MM.1S (cell line): ENCODE measurements around the gene TOMM40L.
A peak's percentile ranks its signal among the peaks of the same experiment; 100 is the strongest.

Experiments
- DNase-seq: peaks from one replicate; pipeline ENCODE4 v3.0.0-alpha.2; 2015
- H2AFZ ChIP-seq: fragments of 300-600 bp; sonication (generic); 2 replicates; pipeline ENCODE4 v1.6.0; 2016; ENCODE audit warnings: antibody characterized with exemption, low read length
- H3F3A ChIP-seq: fragments of 300-600 bp; sonication (generic); 2 replicates; pipeline ENCODE4 v1.6.1; 2016; ENCODE audit warnings: mild to moderate bottlenecking, antibody characterized with exemption, low read length, moderate library complexity, mixed read lengths; ENCODE audit not compliant: insufficient read depth
- H3K27ac ChIP-seq: fragments of 300-600 bp; sonication (generic); 2 replicates; pipeline ENCODE4 v1.5.1; 2016; ENCODE audit warnings: mild to moderate bottlenecking, low read length
- H3K27me3 ChIP-seq: fragments of 300-600 bp; sonication (generic); replicated peaks from 2 replicates; pipeline ENCODE4 v1.6.0; 2016; ENCODE audit warnings: low read length; ENCODE audit not compliant: insufficient read depth
- H3K36me3 ChIP-seq: fragments of 300-600 bp; sonication (generic); replicated peaks from 2 replicates; pipeline ENCODE4 v1.6.1; 2016; ENCODE audit warnings: mild to moderate bottlenecking, low read length, mixed read lengths; ENCODE audit not compliant: insufficient read depth
- H3K4me1 ChIP-seq: fragments of 300-600 bp; sonication (generic); 2 replicates; pipeline ENCODE4 v1.6.1; 2016; ENCODE audit warnings: low read length, mixed read lengths
- H3K4me2 ChIP-seq: fragments of 300-600 bp; sonication (generic); 2 replicates; pipeline ENCODE4 v1.6.0; 2016; ENCODE audit warnings: low read depth, low read length
- H3K4me3 ChIP-seq: fragments of 300-600 bp; sonication (generic); 2 replicates; pipeline ENCODE4 v1.5.1; 2016; ENCODE audit warnings: low read length, mixed read lengths
- H3K79me2 ChIP-seq: fragments of 300-600 bp; sonication (generic); 2 replicates; pipeline ENCODE4 v1.6.1; 2016; ENCODE audit warnings: mixed run types, low read length, mixed read lengths
- H3K9ac ChIP-seq: fragments of 300-600 bp; sonication (generic); 2 replicates; pipeline ENCODE4 v1.6.1; 2016; ENCODE audit warnings: low read length, mixed read lengths
- H3K9me2 ChIP-seq: fragments of 300-600 bp; sonication (generic); replicated peaks from 2 replicates; pipeline ENCODE4 v1.6.1; 2016; ENCODE audit warnings: mild to moderate bottlenecking, low read length, mixed read lengths; ENCODE audit not compliant: insufficient read depth
- H3K9me3 ChIP-seq: fragments of 300-600 bp; sonication (generic); replicated peaks from 2 replicates; pipeline ENCODE4 v1.6.1; 2016; ENCODE audit warnings: mild to moderate bottlenecking, low read length, mixed read lengths; ENCODE audit not compliant: insufficient read depth
- H4K20me1 ChIP-seq: fragments of 300-600 bp; sonication (generic); 2 replicates; pipeline ENCODE4 v1.6.1; 2016; ENCODE audit warnings: mild to moderate bottlenecking, low read length, moderate library complexity, mixed read lengths; ENCODE audit not compliant: insufficient read depth
- CTCF ChIP-seq: fragments of 300-600 bp; sonication (generic); IDR thresholded peaks from 2 replicates; pipeline ENCODE4 v1.5.1; 2016; ENCODE audit warnings: antibody characterized with exemption, low read length, mixed read lengths
- EZH2 ChIP-seq: fragments of 300-600 bp; sonication (generic); optimal IDR thresholded peaks from 2 replicates; pipeline ENCODE3; 2017; ENCODE audit warnings: low read depth, mild to moderate bottlenecking, antibody characterized with exemption, low read length, mixed read lengths
- EZH2phosphoT487 ChIP-seq: fragments of 300-600 bp; sonication (generic); IDR thresholded peaks from 2 replicates; pipeline ENCODE4 v1.6.1; 2018; ENCODE audit warnings: antibody characterized with exemption, low read length

The TOMM40L gene

DNA sequence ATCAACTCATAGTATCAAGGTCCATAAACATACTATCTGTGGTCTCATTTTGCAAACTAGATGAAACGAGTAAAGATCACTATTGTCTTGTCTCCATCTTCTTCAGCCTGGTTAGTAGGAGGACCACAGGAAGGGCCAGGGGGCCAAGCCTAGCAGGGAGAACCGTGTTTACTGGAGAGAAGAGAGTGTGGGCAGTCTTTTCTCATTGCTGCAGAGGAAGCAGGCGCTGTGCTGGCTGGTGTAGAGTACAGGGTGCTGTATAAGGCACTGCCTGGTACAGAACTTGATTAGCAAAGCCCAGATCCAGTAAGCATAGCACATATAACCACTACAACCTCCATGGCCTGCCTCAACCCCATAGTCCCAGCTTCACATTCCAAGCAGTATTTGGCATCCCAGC, 38.5 kb upstream of the TOMM40L start:
- Histone ChIP-seq H3K4me2 (no peak overlapping the region), H3K9ac (no peak overlapping the region)
- no peak for DNase-seq

GRCh38 chr1:161188381-161188780, 37.5 kb upstream of the TOMM40L start:
- Histone ChIP-seq H2AFZ (no peak overlapping the region), H3K4me2 (no peak overlapping the region), H3K27me3 (no peaks in the 10 kb centered on the region), H3K9ac (no peak overlapping the region), H3K4me1 (peaks cover 40% of the 10 kb centered on the region), H3K79me2 (no peaks in the 10 kb centered on the region; the same call in 1 of the 2 replicates), H3K9me3 (no peaks in the 10 kb centered on the region), H3F3A (peaks cover 30% of the 10 kb centered on the region), H3K27ac (no peak overlapping the region), H3K9me2 (no peaks in the 10 kb centered on the region), H3K4me3 (no peak overlapping the region), H3K36me3 (no peaks in the 10 kb centered on the region), H4K20me1 (no peaks in the 10 kb centered on the region)
- TF ChIP-seq CTCF (no peak), EZH2phosphoT487 (no peak), EZH2 (no peak)
- DNase-seq = no peak

More for the DNA sequence above, 38.5 kb upstream of the TOMM40L start:
- no peaks in the 10 kb centered on the region for H4K20me1 ChIP-seq
- H2AFZ ChIP-seq = 0 out of 2 replicates have a peak overlapping the region, but pooled peaks have one; percentile 1
- H3K79me2 ChIP-seq = no peaks in the 10 kb centered on the region; the same call in 1 of the 2 replicates
- no peaks in the 10 kb centered on the region for H3K27me3 ChIP-seq
- H3K36me3 ChIP-seq = no peaks in the 10 kb centered on the region
- peaks cover 47% of the 10 kb centered on the region for H3K4me1 ChIP-seq
- peak overlapping the region; percentile 89; the same call in 1 of the 2 replicates for H3K27ac ChIP-seq
- H3K9me2 ChIP-seq = no peaks in the 10 kb centered on the region
- TF ChIP-seq EZH2 (no peak), CTCF (no peak), EZH2phosphoT487 (no peak)
- H3F3A ChIP-seq = peaks cover 40% of the 10 kb centered on the region
- H3K9me3 ChIP-seq = no peaks in the 10 kb centered on the region
- H3K4me3 ChIP-seq = no peak overlapping the region

DNA sequence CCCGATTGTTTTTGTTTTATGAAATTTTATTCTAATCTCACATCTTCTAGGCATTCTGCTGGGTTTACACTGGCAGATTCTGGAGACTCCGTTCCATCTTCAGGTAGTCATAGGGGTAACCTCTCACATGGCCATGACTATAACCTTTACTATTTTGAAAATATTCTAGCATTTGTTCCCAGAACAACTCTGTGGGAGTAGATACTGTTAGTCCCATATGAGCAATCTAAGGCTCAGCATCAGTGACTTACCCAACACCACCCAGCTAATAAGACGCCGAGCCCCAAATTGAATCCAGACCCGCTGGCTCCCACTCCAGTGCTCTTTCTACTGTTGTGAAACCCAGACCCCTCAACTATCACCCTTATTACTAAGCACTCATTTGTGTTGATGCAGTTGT, 36.8 kb upstream of the TOMM40L start:
- H3K79me2 ChIP-seq = no peaks in the 10 kb centered on the region; the same call in 1 of the 2 replicates
- no peak for DNase-seq
- H3K9me2 ChIP-seq = no peaks in the 10 kb centered on the region
- no peaks in the 10 kb centered on the region for H3K9me3 ChIP-seq
- no peaks in the 10 kb centered on the region for H3K27me3 ChIP-seq
- peaks cover 26% of the 10 kb centered on the region for H3F3A ChIP-seq
- H3K4me1 ChIP-seq = peaks cover 34% of the 10 kb centered on the region
- H3K9ac ChIP-seq = no peak overlapping the region
- H4K20me1 ChIP-seq = no peaks in the 10 kb centered on the region
- no peak for TF ChIP-seq CTCF
- no peaks in the 10 kb centered on the region for H3K36me3 ChIP-seq
- H3K4me2 ChIP-seq = no peak overlapping the region
- no peak overlapping the region for H2AFZ ChIP-seq
- H3K27ac ChIP-seq = no peak overlapping the region
- no peak overlapping the region for H3K4me3 ChIP-seq
